Fibroblast of lung (primary cell): ENCODE data around the gene RGS17. TPM values are rescaled to one million over a fixed set of nuclear protein-coding genes. Genes with fewer than 3 reads are reported as not detected.
A peak's percentile ranks its signal among the peaks of the same experiment; 100 is the strongest.

Experiments used
- DNase-seq, 2 donors: peaks; one replicate each; pipeline versions ENCODE4 v3.0.0 to v3.0.0-alpha.2; 2010; ENCODE audit warnings: low read depth in 2 of 2
- H2AFZ ChIP-seq: 2 replicates; pipeline ENCODE4 v1.5.1; 2012; ENCODE audit warnings: low read length, control low read depth, inconsistent platforms
- H3K27ac ChIP-seq: 2 replicates; pipeline ENCODE4 v1.5.1; 2011; ENCODE audit warnings: low read length, control low read depth; ENCODE audit not compliant: insufficient read depth
- H3K27me3 ChIP-seq: 2 replicates; pipeline ENCODE4 v1.5.1; 2011; ENCODE audit warnings: mild to moderate bottlenecking, low read length; ENCODE audit not compliant: control insufficient read depth, insufficient read depth
- H3K36me3 ChIP-seq: 2 replicates; pipeline ENCODE4 v1.5.1; 2011; ENCODE audit warnings: low read length; ENCODE audit not compliant: control insufficient read depth, insufficient read depth
- H3K4me1 ChIP-seq: 2 replicates; pipeline ENCODE4 v1.5.1; 2011; ENCODE audit warnings: low read length; ENCODE audit not compliant: control insufficient read depth, insufficient read depth; ENCODE audit errors: extremely low read depth
- H3K4me2 ChIP-seq: 2 replicates; pipeline ENCODE4 v1.5.1; 2011; ENCODE audit warnings: low read length, control low read depth; ENCODE audit not compliant: insufficient read depth; ENCODE audit errors: extremely low read depth
- H3K4me3 ChIP-seq, 4 experiments: fragments of 200-600 bp in 1 of 4; sonication (generic) in 1 of 4; replicated peaks in 1 of 4; 2 replicates each; pipeline ENCODE4 v1.5.1; 2011 to 2016; ENCODE audit warnings: low read length in 4 of 4, low read depth in 3 of 4, mild to moderate bottlenecking in 3 of 4, control low read depth in 2 of 4, inconsistent platforms in 1 of 4, mixed read lengths in 1 of 4; ENCODE audit not compliant: insufficient read depth in 1 of 4; ENCODE audit errors: control extremely low read depth in 1 of 4
- H3K79me2 ChIP-seq: 2 replicates; pipeline ENCODE4 v1.5.1; 2012; ENCODE audit warnings: mild to moderate bottlenecking, low read length, inconsistent platforms; ENCODE audit not compliant: control insufficient read depth, insufficient read depth
- H3K9ac ChIP-seq: 2 replicates; pipeline ENCODE4 v1.5.1; 2011; ENCODE audit warnings: mild to moderate bottlenecking, low read length, control low read depth; ENCODE audit not compliant: insufficient read depth
- H3K9me3 ChIP-seq: 2 replicates; pipeline ENCODE4 v1.5.1; 2012; ENCODE audit warnings: low read depth, low read length; ENCODE audit not compliant: control insufficient read depth, insufficient read depth
- H4K20me1 ChIP-seq: 2 replicates; pipeline ENCODE4 v1.5.1; 2011; ENCODE audit warnings: low read length; ENCODE audit not compliant: control insufficient read depth, insufficient read depth; ENCODE audit errors: extremely low read depth
- CTCF ChIP-seq, 2 donors: IDR thresholded peaks in 1 of 2; conservative IDR thresholded peaks in 1 of 2; 1 replicate in 1 of 2; 2 replicates in 1 of 2; pipeline ENCODE4 v1.5.1; 2011 to 2012; ENCODE audit warnings: low read length in 2 of 2, control low read depth in 1 of 2, inconsistent platforms in 1 of 2, low read depth in 1 of 2, mild to moderate bottlenecking in 1 of 2
- EZH2 ChIP-seq: IDR thresholded peaks from 2 replicates; pipeline ENCODE4 v1.5.1; 2012; ENCODE audit warnings: low read length, control low read depth, mild to moderate bottlenecking; ENCODE audit errors: missing control alignments
- polyA plus RNA-seq, 2 donors: library from polyadenylated mRNA; depleted of rRNA in 1 of 2; stranded (reverse) in 1 of 2; unstranded in 1 of 2; fragments of >200 nt; gene quantifications; 2 replicates each; pipeline ENCODE4 v1.2.1, GENCODE V29; 2011 to 2012; ENCODE audit warnings: missing spikeins in 1 of 2
- total RNA-seq: library from RNA; depleted of rRNA; stranded (reverse); fragments of >200 nt; gene quantifications from 2 replicates; pipeline ENCODE4 v1.2.1, GENCODE V29; 2014

Gene RGS17
- total and polyA plus RNA-seq, 2 donors (not counting 1 experiment from before 2014, with no cell fraction given) = 2.1 to 10.2 TPM

GRCh38 chr6:153090241-153090930 is 40.7 kb downstream of the RGS17 start:
- no peak overlapping the region for H2AFZ ChIP-seq
- H3K9ac ChIP-seq = no peak overlapping the region
- DNase-seq = peak; percentile 83 to 90
- no peaks in the 10 kb centered on the region for H4K20me1 ChIP-seq
- H3K79me2 ChIP-seq = no peaks in the 10 kb centered on the region
- H3K4me1 ChIP-seq = peaks cover 4% of the 10 kb centered on the region
- no peak overlapping the region for H3K4me3 ChIP-seq
- no peak overlapping the region for H3K27ac ChIP-seq
- H3K4me2 ChIP-seq = no peak overlapping the region
- H3K36me3 ChIP-seq = no peaks in the 10 kb centered on the region
- no peaks in the 10 kb centered on the region for H3K27me3 ChIP-seq
- no peaks in the 10 kb centered on the region for H3K9me3 ChIP-seq
- TF ChIP-seq CTCF (conservative IDR thresholded peaks at IDR 0.05 in 1 of 2, IDR thresholded peaks at IDR 0.05 in 1 of 2; ENCODE audit: low read depth in 1 of 2, low read length in 2 of 2) (no peak), EZH2 (no peak)

- Histone ChIP-seq H4K20me1 (no peaks in the 10 kb centered on the region), H3K9me3 (no peaks in the 10 kb centered on the region), H3K4me3 (no peak overlapping the region), H2AFZ (no peak overlapping the region), H3K27ac (no peak overlapping the region), H3K4me2 (no peak overlapping the region), H3K9ac (no peak overlapping the region), H3K79me2 (no peaks in the 10 kb centered on the region), H3K27me3 (no peaks in the 10 kb centered on the region), H3K4me1 (peaks cover 8% of the 10 kb centered on the region), H3K36me3 (no peaks in the 10 kb centered on the region)
- no peak for TF ChIP-seq EZH2
- no peak for TF ChIP-seq CTCF (conservative IDR thresholded peaks at IDR 0.05 in 1 of 2, IDR thresholded peaks at IDR 0.05 in 1 of 2; ENCODE audit: low read depth in 1 of 2, low read length in 2 of 2)
- peak in 1 of 2 donors; percentile 27 for DNase-seq
These were observed 42.3 kb downstream of the RGS17 start for GRCh38 chr6:153088796-153089195.

GRCh38 chr6:153087436-153087835 is 43.6 kb downstream of the RGS17 start:
- no peaks in the 10 kb centered on the region for H3K27me3 ChIP-seq
- H3K9me3 ChIP-seq = no peaks in the 10 kb centered on the region
- no peak for TF ChIP-seq EZH2
- no peak for TF ChIP-seq CTCF (conservative IDR thresholded peaks at IDR 0.05 in 1 of 2, IDR thresholded peaks at IDR 0.05 in 1 of 2; ENCODE audit: low read depth in 1 of 2, low read length in 2 of 2)
- no peak overlapping the region for H3K9ac ChIP-seq
- no peak overlapping the region for H3K27ac ChIP-seq
- H3K4me2 ChIP-seq = no peak overlapping the region
- H2AFZ ChIP-seq = no peak overlapping the region
- no peaks in the 10 kb centered on the region for H3K79me2 ChIP-seq
- H3K4me3 ChIP-seq = no peak overlapping the region
- DNase-seq = no peak
- H3K4me1 ChIP-seq = peaks cover 6% of the 10 kb centered on the region
- no peaks in the 10 kb centered on the region for H3K36me3 ChIP-seq
- H4K20me1 ChIP-seq = no peaks in the 10 kb centered on the region
